GM19240 (cell line): ENCODE measurements around the gene IP6K3.

Experiments used
- DNase-seq: peaks from one replicate; pipeline ENCODE4 v3.0.0; 2011; ENCODE audit warnings: low spot score; ENCODE audit not compliant: insufficient read length

The IP6K3 gene, protein sequence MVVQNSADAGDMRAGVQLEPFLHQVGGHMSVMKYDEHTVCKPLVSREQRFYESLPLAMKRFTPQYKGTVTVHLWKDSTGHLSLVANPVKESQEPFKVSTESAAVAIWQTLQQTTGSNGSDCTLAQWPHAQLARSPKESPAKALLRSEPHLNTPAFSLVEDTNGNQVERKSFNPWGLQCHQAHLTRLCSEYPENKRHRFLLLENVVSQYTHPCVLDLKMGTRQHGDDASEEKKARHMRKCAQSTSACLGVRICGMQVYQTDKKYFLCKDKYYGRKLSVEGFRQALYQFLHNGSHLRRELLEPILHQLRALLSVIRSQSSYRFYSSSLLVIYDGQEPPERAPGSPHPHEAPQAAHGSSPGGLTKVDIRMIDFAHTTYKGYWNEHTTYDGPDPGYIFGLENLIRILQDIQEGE

GRCh38 chr6:33746651-33747100 is at the start of gene IP6K3:
TSS of gene IP6K3 (minus strand) at chr6:33746905. CDS start at chr6:33735476, 11,429 bp downstream.
- DNase-seq = no peak

- DNase-seq = no peak
These were observed 48.4 kb upstream of the IP6K3 start for GRCh38 chr6:33794910-33795623.

GRCh38 chr6:33792981-33793380 is 46.3 kb upstream of the IP6K3 start:
- no peak for DNase-seq

DNA sequence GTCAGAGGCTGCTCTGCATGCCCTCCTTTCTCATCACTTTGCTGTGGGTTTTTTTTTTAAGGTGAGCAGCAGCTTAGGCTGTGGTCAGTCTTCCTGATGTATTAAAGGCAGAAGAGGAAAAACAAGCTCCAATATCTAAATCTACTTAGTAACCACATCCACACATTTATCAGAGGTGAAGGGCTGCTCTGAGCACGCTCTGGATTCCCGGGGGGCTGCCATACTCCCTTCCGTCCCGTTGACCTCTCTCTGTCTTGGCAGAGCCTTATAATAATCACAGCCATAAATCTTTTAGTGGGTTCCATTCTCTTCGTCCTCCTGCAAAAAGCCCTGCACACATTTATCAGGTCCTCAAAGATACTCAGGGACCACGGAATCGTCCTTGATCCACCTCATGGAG is 44.9 kb upstream of the IP6K3 start:
- DNase-seq = no peak

- DNase-seq = no peak
These were observed 44.2 kb upstream of the IP6K3 start for GRCh38 chr6:33790910-33791309.

- DNase-seq = no peak
These were observed 43.7 kb upstream of the IP6K3 start for GRCh38 chr6:33790379-33790778.

GRCh38 chr6:33789550-33789895 is 42.8 kb upstream of the IP6K3 start:
- no peak for DNase-seq

- DNase-seq = peak; percentile 93
These were observed 42.2 kb upstream of the IP6K3 start, which contains the start of gene LEMD2 for GRCh38 chr6:33788694-33789549. TSS of gene LEMD2 (minus strand) at chr6:33789130. CDS start at chr6:33789116, 14 bp downstream.

DNA sequence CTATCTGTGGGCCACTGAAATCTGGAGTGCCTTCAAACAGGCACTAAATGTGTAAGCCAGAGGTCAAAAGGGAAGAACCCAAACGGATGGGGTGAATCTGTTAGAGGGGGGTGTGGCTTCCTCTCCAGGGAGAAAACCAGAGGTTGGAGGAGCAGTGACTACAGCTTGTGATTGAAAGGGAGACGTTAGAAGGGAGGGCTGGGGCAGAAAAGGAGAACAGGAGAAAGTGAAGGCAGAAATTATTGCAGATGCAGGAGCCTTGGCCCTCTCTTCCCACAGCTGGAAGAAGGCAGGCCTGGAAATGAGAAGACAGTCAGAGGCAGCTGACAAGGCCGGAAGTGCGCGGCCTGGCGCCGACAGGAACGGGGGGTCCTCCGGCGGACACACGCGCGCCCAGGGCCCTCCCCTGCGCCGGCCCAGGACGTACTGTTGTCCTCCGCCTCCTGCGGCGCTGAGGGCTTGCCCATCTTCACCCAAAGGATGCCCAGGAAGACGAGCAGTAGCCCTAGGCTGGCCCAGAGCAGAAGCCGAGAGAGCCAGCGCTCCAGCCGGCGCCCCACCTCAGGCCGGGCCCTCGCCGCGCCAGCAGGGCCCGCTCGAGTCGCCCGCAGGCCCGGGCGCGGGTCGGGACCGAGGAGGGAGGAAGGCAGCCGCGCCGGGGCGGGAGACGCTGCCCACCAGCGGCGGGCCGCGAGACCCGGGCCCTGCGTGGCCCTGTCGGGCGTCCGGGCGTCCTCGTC is 41.4 kb upstream of the IP6K3 start:
- peak; percentile 74 for DNase-seq

DNA sequence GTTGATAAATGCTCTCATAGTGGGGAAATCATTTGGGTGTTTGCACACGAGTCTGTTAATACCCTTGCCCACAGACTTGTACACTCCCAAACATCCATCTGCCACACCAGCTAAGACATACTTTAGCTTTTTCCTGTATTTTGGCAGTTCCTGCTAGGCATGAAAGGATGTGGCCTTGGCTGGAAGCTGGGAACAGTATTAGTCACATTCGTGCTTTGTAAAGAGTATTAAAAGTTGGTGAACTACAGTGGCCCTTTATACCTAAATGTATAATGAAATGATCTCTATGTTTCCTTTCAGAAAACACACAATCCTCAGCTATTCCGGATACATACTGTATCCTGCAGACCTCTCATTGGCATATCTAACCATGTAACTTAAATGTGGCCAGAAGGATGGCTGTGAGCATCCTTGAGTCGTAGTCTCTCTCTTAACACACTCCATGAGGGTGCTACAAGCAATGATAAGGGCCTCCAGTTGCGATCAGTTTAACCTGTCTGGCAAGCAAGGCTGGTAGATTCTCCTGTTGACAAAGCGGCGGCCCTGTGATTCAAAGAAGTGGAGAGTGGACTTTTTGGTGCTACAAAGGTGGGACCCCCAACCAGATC is 40.7 kb upstream of the IP6K3 start:
- no peak for DNase-seq

DNA sequence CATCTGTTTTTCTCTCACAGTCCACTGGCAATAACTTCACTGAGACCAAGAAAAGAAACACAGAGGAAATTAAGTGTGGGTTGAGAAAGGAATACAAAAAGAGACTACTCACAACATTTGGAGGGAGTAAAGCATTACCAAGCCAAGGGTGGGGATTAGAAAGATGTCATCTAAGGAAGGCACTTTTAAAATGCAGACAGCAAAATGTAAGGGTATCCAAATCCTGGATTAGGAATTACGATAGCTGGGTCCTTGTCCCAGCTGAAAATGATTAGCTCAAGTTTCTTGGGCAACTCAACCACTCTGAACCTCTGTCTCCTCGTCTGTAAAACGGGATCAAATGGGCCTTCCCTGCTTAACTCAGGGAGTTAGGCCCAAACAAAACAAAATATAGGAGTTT is 40.0 kb upstream of the IP6K3 start:
- no peak for DNase-seq

DNA sequence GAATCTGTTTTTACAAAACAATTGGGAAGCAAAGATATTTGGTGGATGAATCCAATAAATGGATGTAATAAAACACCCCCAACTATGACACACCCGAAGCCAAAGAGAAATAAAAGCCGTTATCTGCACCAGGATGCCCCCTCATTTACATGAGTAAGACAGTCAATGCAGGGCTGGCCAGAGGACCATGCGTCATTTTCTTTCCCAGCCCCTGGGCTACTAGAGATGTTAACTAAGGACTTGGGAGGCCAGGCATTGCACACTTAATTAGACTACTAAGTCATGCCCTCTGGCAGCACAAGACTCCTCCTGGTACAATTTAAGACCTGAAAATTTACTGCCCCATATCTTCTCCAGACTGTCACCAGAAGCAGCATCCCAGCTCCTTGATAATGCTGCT is 39.1 kb upstream of the IP6K3 start:
- DNase-seq = no peak

- DNase-seq = no peak
These were observed 38.1 kb upstream of the IP6K3 start for GRCh38 chr6:33784787-33785186.

DNA sequence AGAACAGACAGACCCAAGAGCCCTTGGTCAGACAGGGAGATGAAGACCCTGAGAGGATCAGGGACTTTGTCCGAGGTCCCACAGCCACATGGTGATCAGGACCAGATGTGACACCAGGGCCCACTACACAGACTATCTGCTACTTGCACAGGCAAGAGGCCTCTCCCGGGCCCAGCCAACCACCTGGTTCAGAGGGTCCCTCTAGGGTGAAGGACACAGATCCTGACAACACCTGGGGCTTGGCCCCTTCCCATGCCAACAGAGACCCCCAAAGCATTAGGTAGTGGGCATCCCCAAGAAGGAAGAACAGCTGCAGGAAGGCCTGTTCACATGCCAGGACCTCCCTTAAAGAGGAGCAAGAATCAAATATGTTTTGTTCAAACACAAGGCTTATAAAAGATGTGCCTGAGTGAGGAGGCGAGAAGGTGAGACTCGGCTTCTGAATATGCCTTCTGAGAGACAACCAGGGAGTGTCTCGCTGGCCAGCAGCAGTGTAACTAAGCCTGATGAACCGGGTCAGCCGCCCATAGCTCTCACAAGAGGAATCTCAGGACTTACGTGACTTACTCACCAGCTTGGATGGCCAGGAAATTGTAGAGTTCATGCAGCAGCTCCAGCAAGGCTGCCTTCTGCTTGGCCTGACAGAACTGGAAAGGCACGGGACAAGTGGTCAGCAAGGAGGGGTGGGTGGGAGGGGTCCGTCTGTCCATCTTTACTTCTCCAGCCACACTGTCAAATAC is 37.2 kb upstream of the IP6K3 start:
- no peak for DNase-seq

DNA sequence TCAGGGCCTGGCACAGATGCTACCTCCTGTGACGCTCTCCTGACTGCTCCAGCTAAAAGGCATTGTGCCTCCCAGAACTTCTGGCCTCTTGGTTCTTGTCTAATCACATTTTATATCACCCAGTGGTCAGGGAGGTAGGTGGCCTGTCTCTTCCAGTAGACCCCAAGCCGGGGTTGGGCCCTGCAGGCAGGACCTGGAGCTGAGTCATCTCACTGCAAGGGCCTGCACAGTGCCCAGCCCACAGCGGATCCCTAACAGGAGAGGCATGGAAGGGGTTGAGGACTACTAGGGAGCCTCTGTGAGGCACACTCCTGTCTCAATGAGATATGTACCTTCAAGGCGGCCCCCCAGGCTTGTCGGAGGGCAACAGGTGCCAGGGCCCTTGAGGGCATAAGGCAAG is 35.9 kb upstream of the IP6K3 start:
- DNase-seq = no peak

- no peak for DNase-seq
These were observed 34.6 kb upstream of the IP6K3 start for GRCh38 chr6:33781131-33781975.

DNA sequence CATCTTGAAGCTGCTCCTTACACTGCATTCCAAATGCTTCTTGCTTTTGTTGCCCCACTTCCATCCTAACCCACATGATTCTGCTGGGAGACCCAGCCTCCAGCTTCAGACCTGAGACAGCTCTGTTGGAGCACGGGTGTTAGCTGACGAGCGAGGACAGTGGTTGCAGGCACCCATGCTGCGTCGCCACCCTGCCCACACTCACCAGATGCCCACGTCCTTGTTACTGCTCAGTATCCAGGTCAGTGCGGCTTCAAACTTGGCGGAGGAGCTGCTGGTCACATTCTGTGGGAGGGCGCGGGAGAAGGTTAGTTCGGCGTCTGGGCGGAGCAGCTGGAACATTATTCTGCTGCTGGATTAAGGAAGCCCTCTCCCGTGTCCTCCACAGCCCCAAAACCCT is 33.2 kb upstream of the IP6K3 start:
- no peak for DNase-seq

DNA sequence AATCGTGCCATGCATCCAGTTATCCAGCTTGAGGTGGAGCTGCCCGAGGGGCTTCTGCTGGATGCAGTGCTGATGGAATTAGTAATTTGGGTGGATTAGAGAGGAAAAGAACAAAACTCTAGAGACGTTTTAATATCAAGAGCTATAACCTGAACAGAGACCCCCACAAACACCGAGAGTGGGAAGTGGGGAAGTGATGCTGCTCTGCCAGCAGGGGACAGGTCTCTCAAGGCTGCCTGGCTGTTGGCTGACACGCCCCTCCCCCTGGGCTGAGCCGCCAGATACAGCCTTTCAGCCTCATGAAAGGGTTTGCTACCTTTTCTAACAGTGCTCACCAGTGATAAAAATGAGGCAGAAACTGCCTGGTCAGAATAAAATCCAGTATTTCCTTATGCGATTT is 32.6 kb upstream of the IP6K3 start:
- DNase-seq = no peak
